Measurements from ENCODE around the gene FTO.

FTO gene

GRCh38 chr16:54199487-54200160 lies 495.7 kb downstream of the FTO start:
- DNase-seq: no peak

GRCh38 chr16:54200161-54200534 lies 496.2 kb downstream of the FTO start:
- no peak for DNase-seq

- DNase-seq: no peak
Observed at GRCh38 chr16:54200720-54201119, 496.8 kb downstream of the FTO start.

GRCh38 chr16:54201200-54201599 lies 497.2 kb downstream of the FTO start:
- no peak for DNase-seq
